ENCODE results near the gene PSMG3.

GRCh38 chr7:1523208-1523607 lies 46.6 kb downstream of the PSMG3 start:
- TF ChIP-seq CTCF (IDR thresholded peaks at IDR 0.05; ENCODE audit: low read length) (no peak), EZH2 (IDR thresholded peaks at IDR 0.05; ENCODE audit: borderline replicate concordance, low read length) (no peak)

Data from OCI-LY1 (cell line).